Aorta (tissue), 5 donors: ENCODE results near the gene OXGR1. TPM values are rescaled to one million over a fixed set of nuclear protein-coding genes. Genes with fewer than 3 reads are reported as not detected.
"Not testable (repeated sequence)": the region's sequence is repeated elsewhere in the genome, so short reads cannot be mapped to it uniquely, and the experiment has no call there.

ENCODE experiments used
- ATAC-seq: fragments of 200-7000 bp; cut with Tn5 transposase; one replicate; pipeline ENCODE4 v1.9.1; 2022; ENCODE audit warnings: moderate library complexity; ENCODE audit not compliant: low FRiP score
- DNase-seq, 2 donors: peaks; one replicate each; pipeline ENCODE4 v3.0.0-alpha.2; 2020
- H3K27ac ChIP-seq, 2 donors: one replicate each; pipeline ENCODE4 v1.5.1; 2013; ENCODE audit warnings: low read length in 2 of 2, mild to moderate bottlenecking in 2 of 2, moderate library complexity in 2 of 2, control low read depth in 1 of 2, inconsistent platforms in 1 of 2, low read depth in 1 of 2
- H3K27me3 ChIP-seq, 2 donors: one replicate each; pipeline ENCODE4 v1.6.1; 2013; ENCODE audit warnings: control low read depth in 1 of 2, low read length in 1 of 2, mild to moderate bottlenecking in 1 of 2, moderate library complexity in 1 of 2; ENCODE audit not compliant: insufficient read depth in 2 of 2, control insufficient read depth in 1 of 2
- H3K36me3 ChIP-seq, 2 donors: one replicate each; pipeline ENCODE4 v1.6.1; 2013; ENCODE audit warnings: control low read depth in 1 of 2, low read length in 1 of 2, mild to moderate bottlenecking in 1 of 2; ENCODE audit not compliant: insufficient read depth in 2 of 2, control insufficient read depth in 1 of 2
- H3K4me1 ChIP-seq, 2 donors: one replicate each; pipeline ENCODE4 v1.6.1; 2013; ENCODE audit warnings: low read length in 2 of 2, control low read depth in 1 of 2, mild to moderate bottlenecking in 1 of 2, moderate library complexity in 1 of 2; ENCODE audit not compliant: insufficient read depth in 2 of 2, control insufficient read depth in 1 of 2
- H3K4me3 ChIP-seq, 2 donors: one replicate each; pipeline ENCODE4 v1.5.1; 2013; ENCODE audit warnings: low read length in 2 of 2, control low read depth in 1 of 2, mild to moderate bottlenecking in 1 of 2
- H3K9me3 ChIP-seq: one replicate; pipeline ENCODE4 v1.6.1; 2013; ENCODE audit warnings: mild to moderate bottlenecking, low read length; ENCODE audit not compliant: control insufficient read depth
- WGBS, 2 donors: extraction: QIAGEN DNeasy Blood & Tissue Kit; methylation state at CpG; one replicate each; pipeline ENCODE4 v1.1.7; 2013; 5-methylcytosine and 5-hydroxymethylcytosine counted together
- intact Hi-C, 2 donors: fragments of 100-400 bp; cut with DNase I; formaldehyde crosslinking; loops; one replicate each; pipeline versions ENCODE4 v1.14.2 to v1.15.0; 2022
- long read RNA-seq, 2 donors: library from polyadenylated mRNA; unstranded; transcript quantifications; one replicate each; pipeline ENCODE4 v2.0.0, GENCODE V29; 2020 to 2021
- polyA plus RNA-seq, 2 donors: library from polyadenylated mRNA; stranded (reverse); fragments of 200-250 nt; gene quantifications; one replicate each; pipeline ENCODE4 v1.2.3, GENCODE V29; 2013
- total RNA-seq, 2 donors: library from RNA; stranded (reverse); fragmentation: NEBNext Ultra II Directional; extraction: Animal tissue kit (Norgen Biotek cat#: 25700); gene quantifications; one replicate each; pipeline ENCODE4 v1.2.1, GENCODE V29; 2021
- donor health status: healthy with polysubstance abuse.
- donor health status: Bipolar disorder and iron deficiency.
- donor health status: DM: no; HTN: no; CAD: no.
- donor health status: DM: no; HTN: no; CAD: no.
- donor health status: DM: yes; HTN: yes; CAD: no.

The OXGR1 gene
- total RNA-seq (1 to 10 TPM in 1 of 2 donors, not detected in 1; 1.4 TPM), polyA plus RNA-seq (not detected)
- long read RNA-seq, donor 1, partial matches to known transcripts: 0 of 1 reads
- long read RNA-seq, donor 1, other reads (novel, unspliced or antisense): 0 of 1 reads
- long read RNA-seq, donor 2: 0 reads

DNA sequence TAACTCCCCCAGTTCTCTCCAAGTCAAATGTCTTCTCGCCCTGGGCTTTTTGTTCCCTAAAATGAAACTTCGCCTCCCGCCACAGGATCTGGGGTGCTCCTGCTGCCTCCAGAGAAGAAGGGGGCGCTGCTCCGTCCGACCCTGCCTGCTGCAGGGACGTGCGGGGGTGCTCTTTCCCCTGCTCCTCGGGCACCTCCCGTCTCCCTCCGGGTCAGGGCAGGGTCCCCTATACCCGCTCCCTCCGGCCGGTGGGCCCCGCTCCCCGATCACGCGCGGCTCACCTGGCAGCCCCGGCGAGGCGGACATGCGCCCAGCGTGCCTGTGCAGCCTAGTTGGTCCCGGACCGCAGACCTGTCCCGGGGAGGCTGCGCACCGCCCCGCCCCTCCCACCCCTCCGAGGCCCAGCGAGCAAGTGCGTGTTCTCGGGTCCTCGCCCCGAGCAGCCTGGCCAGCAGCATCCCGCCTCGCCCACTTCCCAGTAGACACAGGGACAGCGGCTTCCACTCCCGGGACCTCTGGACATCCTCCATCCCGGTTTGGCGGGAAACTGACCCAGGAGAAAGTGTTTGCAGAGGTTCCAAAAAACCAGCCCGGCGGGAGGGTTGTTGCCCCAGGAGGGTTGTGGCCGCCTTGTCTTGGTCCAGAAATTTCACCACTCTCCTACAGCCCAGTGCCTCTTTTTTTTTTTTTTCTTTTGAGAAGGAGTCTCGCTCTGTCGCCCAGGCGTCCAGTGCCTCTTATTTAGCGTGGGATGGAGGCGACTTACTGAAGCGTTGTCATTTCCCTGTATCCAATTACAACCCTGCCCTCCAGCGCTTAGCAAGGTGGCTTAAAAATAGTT, at the start of gene OXGR1:
Gene OXGR1, minus strand, starts transcription at position 460 of the 841 bp plus-strand sequence. CDS start 6,717 bp downstream, outside the sequence.
- peak; percentile 47 to 76 for DNase-seq
- H3K27me3 ChIP-seq: no peaks in the 10 kb centered on the region
- H3K9me3 ChIP-seq: no peaks in the 10 kb centered on the region
- WGBS, 2 donors: 3% methylated on average over 51 to 52 of the region's 52 CpGs
- ATAC-seq: peak; percentile 67
- no peaks in the 10 kb centered on the region for H3K36me3 ChIP-seq
- H3K4me3 ChIP-seq: peak within 1 kb of the TSS in 1 of 2 donors; percentile 1
- H3K4me1 ChIP-seq: no peaks in the 10 kb centered on the region
- no peak within 1 kb of the TSS for H3K27ac ChIP-seq
- intact Hi-C loops: no loop called here

DNA sequence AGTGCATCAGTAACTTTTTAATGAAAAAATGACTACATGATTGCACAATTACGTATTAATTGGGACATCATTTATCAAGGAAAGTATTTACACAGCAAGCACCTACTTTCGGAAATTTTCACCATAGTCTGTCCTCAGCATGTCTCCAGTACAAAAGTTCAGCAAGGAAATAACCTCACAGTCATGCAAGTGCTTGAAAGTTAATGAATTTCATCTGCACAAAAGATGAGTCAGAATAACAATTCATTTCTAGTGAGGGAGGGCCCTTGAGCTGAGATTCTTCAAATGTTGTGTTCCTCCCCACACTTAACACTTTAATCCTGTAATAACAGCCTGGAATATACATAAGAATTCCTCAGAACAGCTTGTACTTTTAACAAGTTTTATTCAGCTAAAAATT, 49.0 kb upstream of the OXGR1 start:
- Histone ChIP-seq H3K4me3 (no peak overlapping the region), H3K27me3 (no peaks in the 10 kb centered on the region), H3K36me3 (no peaks in the 10 kb centered on the region), H3K27ac (no peak overlapping the region), H3K9me3 (no peaks in the 10 kb centered on the region), H3K4me1 (no peaks in the 10 kb centered on the region)
- 70 to 79% methylated on average over 2 of the region's 2 CpGs for WGBS, 2 donors
- intact Hi-C loops: no loop called here
- ATAC-seq (no peak), DNase-seq (no peak)

DNA sequence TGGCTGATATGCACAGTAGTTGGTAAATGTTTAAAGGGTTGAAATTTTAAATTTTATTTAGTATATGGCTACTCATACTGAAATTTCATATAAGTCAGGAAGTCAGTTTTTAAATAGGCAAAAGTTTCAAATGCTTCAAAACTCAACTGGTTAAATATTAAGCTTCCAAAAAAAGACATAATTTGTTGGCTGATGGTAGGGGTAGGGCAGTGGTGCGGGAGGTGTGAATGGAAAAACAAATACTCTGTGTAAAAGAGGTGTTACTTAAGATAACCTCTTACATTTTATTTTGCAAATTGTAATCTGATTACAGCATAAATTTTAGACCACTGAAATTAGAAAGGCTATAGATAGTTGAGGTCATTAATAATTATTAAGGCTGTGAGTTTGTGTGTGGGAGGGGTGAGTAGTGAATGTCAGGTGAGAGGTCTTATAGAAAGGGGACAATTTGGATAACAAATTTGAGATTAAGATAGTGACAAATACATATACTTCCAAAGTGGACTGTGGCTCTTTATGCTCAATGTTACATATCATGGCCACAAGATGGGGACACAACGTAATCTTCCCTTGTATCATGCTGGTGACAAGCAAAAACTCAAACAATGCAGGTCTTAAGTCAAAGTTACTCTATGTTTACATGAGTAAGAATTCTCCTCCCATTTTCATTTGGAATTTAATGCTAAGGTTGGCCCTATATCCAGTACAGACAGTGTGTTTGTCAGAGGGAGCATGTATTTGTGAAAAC, 36.6 kb upstream of the OXGR1 start:
- intact Hi-C loops: loop anchor here in 1 of 2 donors (5.0 kb wide), 1 partner anchor 326 kb away; no protein-coding TSS in a partner anchor
- H3K9me3 ChIP-seq: no peaks in the 10 kb centered on the region
- H3K27ac ChIP-seq: no peak overlapping the region
- peaks cover 2 to 3% of the 10 kb centered on the region in 2 donors for H3K4me1 ChIP-seq
- no peak for ATAC-seq
- H3K27me3 ChIP-seq: no peaks in the 10 kb centered on the region
- 47 to 52% methylated on average over 2 of the region's 2 CpGs for WGBS, 2 donors
- H3K36me3 ChIP-seq: no peaks in the 10 kb centered on the region
- DNase-seq: no peak
- H3K4me3 ChIP-seq: no peak overlapping the region

DNA sequence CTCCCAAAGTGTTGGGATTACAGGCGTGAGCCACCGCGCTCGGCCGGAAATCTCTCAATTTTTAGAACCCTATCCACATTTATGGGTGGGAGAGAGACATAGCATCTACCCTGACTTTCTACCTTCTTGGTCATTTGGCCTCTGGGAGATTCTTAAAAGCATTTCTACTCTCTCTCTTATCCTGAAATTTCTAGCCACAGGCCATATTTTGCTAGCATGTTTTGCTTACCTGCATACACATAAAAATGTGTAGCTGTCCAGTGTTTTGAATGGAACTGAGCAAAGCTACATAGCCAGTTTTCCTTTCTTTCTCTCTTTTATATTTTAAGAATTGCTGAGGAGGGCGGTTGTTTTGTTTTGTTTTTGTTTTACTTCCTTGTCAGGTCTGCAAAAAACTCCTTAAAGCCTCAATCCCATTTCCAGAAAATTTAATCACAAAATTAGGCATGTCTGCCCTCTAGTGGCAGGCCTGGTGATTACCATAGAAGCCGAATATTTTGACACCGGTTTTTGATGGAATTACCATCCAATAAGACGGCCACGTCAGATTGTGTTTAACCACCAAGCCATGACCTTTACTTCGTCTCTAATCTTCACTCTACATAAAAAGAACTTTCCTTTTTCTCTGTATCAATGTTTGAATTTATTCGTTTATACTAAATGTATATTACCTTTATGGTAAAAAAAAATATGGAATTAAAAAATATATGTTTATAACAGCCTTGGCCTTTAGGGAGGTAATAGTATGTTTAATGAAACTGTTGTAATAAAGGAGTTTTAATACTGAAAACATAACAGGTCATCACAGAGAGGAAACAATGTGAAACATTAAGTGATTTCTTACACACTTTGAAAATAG, 34.4 kb upstream of the OXGR1 start:
- intact Hi-C loops: loop anchor here in 1 of 2 donors (10.0 kb wide), 2 partner anchors 326 to 776 kb away; no protein-coding TSS in a partner anchor
- DNase-seq: peak in 1 of 2 donors; percentile 60

DNA sequence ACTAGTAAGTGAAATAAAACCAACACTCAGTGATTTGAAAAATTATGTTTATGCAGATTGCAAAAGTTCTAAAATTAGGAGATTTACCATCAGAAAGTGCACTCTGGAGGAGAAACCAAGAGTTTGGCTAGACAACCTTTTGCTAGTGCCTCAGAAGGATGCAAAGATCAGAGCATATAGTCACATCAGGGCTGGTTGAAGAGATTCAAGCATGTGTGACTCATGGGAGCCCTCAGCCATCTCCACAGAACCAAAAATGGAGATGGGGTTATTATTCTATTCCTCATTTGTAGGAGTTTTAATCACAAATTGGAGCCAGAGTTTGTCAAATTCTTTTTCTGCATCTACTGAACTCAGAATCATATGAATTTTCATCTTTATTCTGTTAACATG, 32.9 kb upstream of the OXGR1 start:
- H3K36me3 ChIP-seq: no peaks in the 10 kb centered on the region
- H3K27ac ChIP-seq: no peak overlapping the region
- H3K27me3 ChIP-seq: no peaks in the 10 kb centered on the region
- H3K4me3 ChIP-seq: no peak overlapping the region
- ATAC-seq (no peak), DNase-seq (no peak)
- intact Hi-C loops: loop anchor here in 1 of 2 donors (10.0 kb wide), 2 partner anchors 328 to 778 kb away; no protein-coding TSS in a partner anchor
- no peaks in the 10 kb centered on the region for H3K9me3 ChIP-seq
- peaks cover 0 to 3% of the 10 kb centered on the region in 2 donors for H3K4me1 ChIP-seq

More for the DNA sequence above, 34.4 kb upstream of the OXGR1 start:
- Histone ChIP-seq H3K27ac (no peak overlapping the region), H3K4me1 (peaks cover 0 to 3% of the 10 kb centered on the region in 2 donors), H3K9me3 (no peaks in the 10 kb centered on the region), H3K36me3 (no peaks in the 10 kb centered on the region), H3K4me3 (no peak overlapping the region), H3K27me3 (no peaks in the 10 kb centered on the region)
- no peak for ATAC-seq
- 42% methylated on average over 12 of the region's 12 CpGs for WGBS, 2 donors

DNA sequence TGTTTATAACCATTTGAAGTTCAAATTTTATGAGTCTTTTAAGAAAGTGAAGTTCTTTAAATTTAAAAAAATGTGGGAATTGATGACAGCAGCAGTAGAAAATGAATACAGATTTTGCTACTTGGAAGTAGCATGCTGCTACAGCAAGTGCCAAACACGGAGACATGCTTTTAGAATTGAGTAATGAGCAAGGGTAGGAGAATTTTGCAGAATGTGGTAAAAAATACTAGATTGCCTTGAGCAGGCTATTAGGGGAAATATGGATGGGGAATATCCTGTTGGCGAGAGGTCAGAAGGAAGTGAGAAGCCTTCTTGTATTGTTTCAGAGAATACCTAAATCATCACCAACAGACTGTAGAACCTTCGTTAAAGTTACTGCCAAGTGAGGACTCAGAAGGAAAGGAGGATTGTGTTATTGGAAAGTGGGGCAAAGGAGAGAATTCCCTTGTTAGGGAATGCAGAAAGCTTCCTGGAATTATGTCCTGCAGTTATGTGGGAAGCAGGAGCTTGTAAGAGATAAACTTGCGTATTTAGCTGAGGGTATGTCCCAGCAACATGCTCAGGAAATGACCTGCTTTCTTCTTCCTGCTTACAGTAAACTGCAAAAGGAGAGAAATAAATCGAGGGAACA, 32.4 kb upstream of the OXGR1 start:
- Histone ChIP-seq H3K36me3 (no peaks in the 10 kb centered on the region), H3K27ac (no peak overlapping the region), H3K27me3 (no peaks in the 10 kb centered on the region), H3K9me3 (no peaks in the 10 kb centered on the region), H3K4me3 (no peak overlapping the region), H3K4me1 (peaks cover 0 to 3% of the 10 kb centered on the region in 2 donors)
- ATAC-seq (no peak), DNase-seq (no peak)
- intact Hi-C loops: loop anchor here in 1 of 2 donors (10.0 kb wide), 2 partner anchors 328 to 778 kb away; no protein-coding TSS in a partner anchor
- WGBS, 2 donors: 47 to 54% methylated on average over 5 of the region's 5 CpGs

DNA sequence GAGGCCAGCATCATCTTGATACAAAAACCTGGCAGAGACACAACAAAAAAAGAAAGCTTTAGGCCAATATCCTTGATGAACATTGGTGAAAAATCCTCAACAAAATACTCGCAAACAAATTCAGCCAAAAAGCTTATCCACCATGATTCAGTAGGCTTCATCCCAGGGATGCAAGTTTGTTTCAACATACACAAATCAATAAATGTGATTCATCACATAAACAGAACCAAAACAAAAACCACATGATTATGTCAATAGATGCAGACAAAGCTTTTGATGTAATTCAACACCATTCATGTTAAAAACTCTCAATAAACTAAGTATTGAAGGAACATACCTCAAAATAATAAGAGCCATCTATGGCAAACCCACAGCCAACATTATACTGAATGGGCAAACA, 29.5 kb upstream of the OXGR1 start:
- not testable (repeated sequence) for DNase-seq, H3K27me3 ChIP-seq, H3K27ac ChIP-seq, H3K36me3 ChIP-seq, H3K4me3 ChIP-seq, H3K9me3 ChIP-seq, H3K4me1 ChIP-seq, ATAC-seq
- 98% methylated on average over 1 of the region's 1 CpG for WGBS, 2 donors
- intact Hi-C loops: loop anchor here in 1 of 2 donors (10.0 kb wide), 2 partner anchors 331 to 781 kb away; no protein-coding TSS in a partner anchor
